Choroid plexus epithelial cell (primary cell): ENCODE measurements around the gene AMBRA1.

Experiments used
- DNase-seq: peaks from one replicate; pipeline ENCODE4 v3.0.0-alpha.2; 2010; ENCODE audit warnings: low read depth
- H3K4me3 ChIP-seq: 2 replicates; pipeline ENCODE4 v1.5.1; 2011; ENCODE audit warnings: low read depth, mild to moderate bottlenecking, control low read depth, low read length, moderate library complexity
- CTCF ChIP-seq: conservative IDR thresholded peaks from 2 replicates; pipeline ENCODE4 v1.5.1; 2011; ENCODE audit warnings: low read depth, mild to moderate bottlenecking, control low read depth, inconsistent platforms, low read length, moderate library complexity

Gene AMBRA1

GRCh38 chr11:46551261-46551660, 42.6 kb downstream of the AMBRA1 start:
- H3K4me3 ChIP-seq, result no peak overlapping the region
- no peak for TF ChIP-seq CTCF
- DNase-seq, result no peak

- no peak for TF ChIP-seq CTCF
- no peak for DNase-seq
- H3K4me3 ChIP-seq, result no peak overlapping the region
These were observed 46.2 kb downstream of the AMBRA1 start for GRCh38 chr11:46547579-46547978.

GRCh38 chr11:46543564-46543963, 50.3 kb downstream of the AMBRA1 start:
- no peak for DNase-seq
- TF ChIP-seq CTCF, result no peak
- no peak overlapping the region for H3K4me3 ChIP-seq

GRCh38 chr11:46541593-46542371, 52.0 kb downstream of the AMBRA1 start:
- no peak for DNase-seq
- TF ChIP-seq CTCF, result no peak
- no peak overlapping the region for H3K4me3 ChIP-seq

GRCh38 chr11:46540807-46541206, 53.0 kb downstream of the AMBRA1 start:
- DNase-seq, result no peak
- TF ChIP-seq CTCF, result no peak
- no peak overlapping the region for H3K4me3 ChIP-seq

GRCh38 chr11:46537537-46538295, 56.1 kb downstream of the AMBRA1 start:
- peak; percentile 100 for TF ChIP-seq CTCF
- no peak overlapping the region for H3K4me3 ChIP-seq
- peak; percentile 90 for DNase-seq
